Measurements from ENCODE around the gene AMPD2.
"Not testable (repeated sequence)": the region's sequence is repeated elsewhere in the genome, so short reads cannot be mapped to it uniquely, and the experiment has no call there.

The AMPD2 gene

DNA sequence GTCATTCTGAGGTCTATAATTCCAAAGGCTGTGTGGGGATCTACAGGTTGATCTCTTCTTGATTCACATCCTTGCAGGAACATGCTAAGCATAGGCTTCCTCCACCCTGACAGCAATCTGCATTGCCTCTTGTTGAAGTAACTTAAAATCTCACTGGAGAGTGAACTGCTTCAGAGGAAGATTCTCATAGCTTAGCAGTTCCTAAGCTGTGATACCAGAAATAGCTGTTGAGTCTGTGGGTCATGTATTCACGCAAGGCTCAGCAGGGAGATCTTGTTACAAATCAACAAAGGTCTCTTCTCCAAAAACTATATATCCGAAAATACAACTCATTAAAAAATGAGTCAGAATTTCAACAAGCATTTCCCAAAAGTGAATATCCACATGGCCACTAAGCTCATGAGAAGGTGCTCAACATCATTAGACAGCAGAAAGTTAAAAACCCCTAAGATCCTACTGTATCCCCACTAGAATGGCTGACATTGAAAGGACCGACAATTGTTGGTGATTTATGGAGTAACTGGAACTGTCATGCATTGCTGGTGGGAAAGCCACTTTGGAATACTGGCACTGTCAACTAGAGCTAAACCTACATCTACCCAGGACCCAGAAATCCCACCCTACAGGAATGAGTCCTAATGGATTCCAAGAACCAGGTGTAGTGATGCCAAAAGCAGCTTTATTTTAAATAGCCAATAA lies 57.2 kb downstream of the AMPD2 start:
- DNase-seq (ENCODE audit: low read depth in 2 of 2), result not testable (repeated sequence)

GRCh38 chr1:109677459-109677858 lies 57.8 kb downstream of the AMPD2 start:
- DNase-seq (ENCODE audit: low read depth in 2 of 2), result no peak

- not testable (repeated sequence) for DNase-seq (ENCODE audit: low read depth in 2 of 2)
These were observed 59.0 kb downstream of the AMPD2 start for GRCh38 chr1:109678637-109679036.
